SK-N-SH (cell line): ENCODE results near the gene OR2L13.

Source experiments
- CTCF ChIP-seq: fragments of 200-600 bp; sonication (generic); IDR thresholded peaks from 2 replicates; pipeline ENCODE4 v1.6.1; 2017; ENCODE audit warnings: antibody characterized with exemption, mild to moderate bottlenecking, moderate library complexity
- ELF1 ChIP-seq: IDR thresholded peaks from 2 replicates; pipeline ENCODE4 v1.4.0; 2012
- EP300 ChIP-seq, 2 experiments: IDR thresholded peaks; 2 replicates each; pipeline versions ENCODE4 v1.4.0 to v1.6.1; 2012; ENCODE audit warnings: borderline replicate concordance in 1 of 2, low read depth in 1 of 2, low read length in 1 of 2
- FOXM1 ChIP-seq: IDR thresholded peaks from 2 replicates; pipeline ENCODE4 v1.4.0; 2012; ENCODE audit warnings: low read depth, mild to moderate bottlenecking
- GABPA ChIP-seq: IDR thresholded peaks from 2 replicates; pipeline ENCODE4 v1.4.0; 2012; ENCODE audit warnings: low read depth, mild to moderate bottlenecking
- MAX ChIP-seq: IDR thresholded peaks from 2 replicates; pipeline ENCODE4 v1.4.0; 2012; ENCODE audit warnings: low read depth
- MEF2A ChIP-seq: IDR thresholded peaks from 2 replicates; pipeline ENCODE4 v1.4.0; 2012; ENCODE audit warnings: low read depth, borderline replicate concordance
- NRF1 ChIP-seq: IDR thresholded peaks from 2 replicates; pipeline ENCODE4 v1.6.1; 2012; ENCODE audit warnings: low read depth, mild to moderate bottlenecking, low read length
- PBX3 ChIP-seq: IDR thresholded peaks from 2 replicates; pipeline ENCODE4; 2012
- RFX5 ChIP-seq: IDR thresholded peaks from 2 replicates; pipeline ENCODE4 v1.6.1; 2012; ENCODE audit warnings: mild to moderate bottlenecking, improper control_type of control experiment, low read length
- USF2 ChIP-seq: fragments of 150-350 bp; IDR thresholded peaks from 2 replicates; pipeline ENCODE4 v1.6.1; 2017; ENCODE audit warnings: antibody characterized with exemption, low read length, low read depth, borderline replicate concordance

GRCh38 chr1:248127653-248128052, 32.7 kb downstream of the OR2L13 start:
- TF ChIP-seq PBX3 = no peak
- no peak for TF ChIP-seq RFX5
- no peak for TF ChIP-seq MAX
- TF ChIP-seq FOXM1 = no peak
- TF ChIP-seq GABPA = no peak
- no peak for TF ChIP-seq CTCF
- no peak for TF ChIP-seq NRF1
- no peak for TF ChIP-seq MEF2A
- TF ChIP-seq ELF1 = no peak
- TF ChIP-seq USF2 = no peak
- TF ChIP-seq EP300 (IDR thresholded peaks at IDR 0.05; ENCODE audit: borderline replicate concordance in 1 of 2, low read depth in 1 of 2, low read length in 1 of 2) = no peak
